ENCODE data around the gene WIPF1. TPM values are rescaled to one million over a fixed set of nuclear protein-coding genes. Genes with fewer than 3 reads are reported as not detected.

The WIPF1 gene
- total RNA-seq, 1 donor from 2014 or later: 7.6 TPM

DNA sequence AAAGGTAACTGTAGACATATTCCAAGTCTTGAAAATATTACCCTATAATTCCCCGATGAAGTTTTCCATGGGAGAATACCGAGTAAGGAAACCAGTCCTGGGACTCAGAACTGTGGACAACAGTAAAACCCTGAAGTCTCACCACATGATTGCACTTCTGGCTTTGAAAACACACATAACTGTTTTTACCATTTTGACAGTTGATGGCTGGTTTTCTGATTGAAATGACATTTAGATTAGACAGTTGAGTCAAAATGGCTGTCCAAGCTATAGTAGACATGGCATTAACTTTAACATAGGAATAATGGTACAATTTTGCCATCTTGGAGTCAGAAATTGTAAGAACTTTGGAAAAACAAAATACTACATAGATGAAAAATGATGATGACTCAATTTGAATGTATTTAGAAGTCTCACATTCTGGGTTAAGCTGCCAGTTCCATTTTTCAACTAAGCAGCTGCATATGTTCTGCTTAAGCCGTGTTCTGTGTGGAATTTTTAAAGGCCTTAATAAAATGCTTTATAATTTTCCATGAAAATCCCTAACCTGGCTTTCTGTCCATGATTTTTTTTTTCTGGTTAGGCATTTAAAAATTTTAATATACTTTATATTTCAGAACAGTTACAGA, 38.3 kb upstream of the WIPF1 start:
- TF ChIP-seq, protein P1, sequence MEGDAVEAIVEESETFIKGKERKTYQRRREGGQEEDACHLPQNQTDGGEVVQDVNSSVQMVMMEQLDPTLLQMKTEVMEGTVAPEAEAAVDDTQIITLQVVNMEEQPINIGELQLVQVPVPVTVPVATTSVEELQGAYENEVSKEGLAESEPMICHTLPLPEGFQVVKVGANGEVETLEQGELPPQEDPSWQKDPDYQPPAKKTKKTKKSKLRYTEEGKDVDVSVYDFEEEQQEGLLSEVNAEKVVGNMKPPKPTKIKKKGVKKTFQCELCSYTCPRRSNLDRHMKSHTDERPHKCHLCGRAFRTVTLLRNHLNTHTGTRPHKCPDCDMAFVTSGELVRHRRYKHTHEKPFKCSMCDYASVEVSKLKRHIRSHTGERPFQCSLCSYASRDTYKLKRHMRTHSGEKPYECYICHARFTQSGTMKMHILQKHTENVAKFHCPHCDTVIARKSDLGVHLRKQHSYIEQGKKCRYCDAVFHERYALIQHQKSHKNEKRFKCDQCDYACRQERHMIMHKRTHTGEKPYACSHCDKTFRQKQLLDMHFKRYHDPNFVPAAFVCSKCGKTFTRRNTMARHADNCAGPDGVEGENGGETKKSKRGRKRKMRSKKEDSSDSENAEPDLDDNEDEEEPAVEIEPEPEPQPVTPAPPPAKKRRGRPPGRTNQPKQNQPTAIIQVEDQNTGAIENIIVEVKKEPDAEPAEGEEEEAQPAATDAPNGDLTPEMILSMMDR (conservative IDR thresholded peaks at IDR 0.05; ENCODE audit: low read depth, low read length): no peak

DNA sequence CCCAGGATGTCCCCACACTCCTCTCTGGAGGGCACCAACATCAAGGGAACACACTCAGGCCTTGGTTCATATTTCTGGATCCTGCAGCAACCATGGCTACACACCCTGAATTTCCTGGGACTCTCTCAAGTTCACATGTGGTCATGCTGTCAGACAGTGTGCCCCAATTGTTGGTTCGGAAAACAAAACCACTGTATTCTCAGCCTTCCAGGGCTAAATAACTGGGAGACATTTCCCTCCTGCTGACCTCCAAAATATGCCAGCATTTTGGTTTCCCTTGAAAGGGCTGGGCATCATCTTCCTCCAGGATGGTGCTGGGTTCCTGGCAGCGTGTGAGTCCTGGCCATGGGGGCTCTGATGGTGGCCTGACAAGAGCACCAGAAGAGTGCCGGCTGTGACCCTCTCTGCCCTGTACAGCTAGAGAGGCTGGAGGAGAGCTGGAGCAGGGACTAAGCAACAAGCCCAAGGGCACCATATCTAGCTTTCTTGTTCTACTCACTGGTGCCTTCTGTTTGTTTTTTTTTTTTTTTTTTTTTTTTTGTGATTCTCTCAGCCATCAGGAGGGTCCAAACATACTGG, 37.5 kb upstream of the WIPF1 start:
- no peak for DNase-seq (ENCODE audit: low read depth)
- no peak overlapping the region for H3K4me3 ChIP-seq (ENCODE audit: low read depth, low read length)
- TF ChIP-seq, protein P1 (conservative IDR thresholded peaks at IDR 0.05; ENCODE audit: low read depth, low read length): no peak

More for the DNA sequence above, 38.3 kb upstream of the WIPF1 start:
- no peak for DNase-seq (ENCODE audit: low read depth)
- no peak overlapping the region for H3K4me3 ChIP-seq (ENCODE audit: low read depth, low read length)

DNA sequence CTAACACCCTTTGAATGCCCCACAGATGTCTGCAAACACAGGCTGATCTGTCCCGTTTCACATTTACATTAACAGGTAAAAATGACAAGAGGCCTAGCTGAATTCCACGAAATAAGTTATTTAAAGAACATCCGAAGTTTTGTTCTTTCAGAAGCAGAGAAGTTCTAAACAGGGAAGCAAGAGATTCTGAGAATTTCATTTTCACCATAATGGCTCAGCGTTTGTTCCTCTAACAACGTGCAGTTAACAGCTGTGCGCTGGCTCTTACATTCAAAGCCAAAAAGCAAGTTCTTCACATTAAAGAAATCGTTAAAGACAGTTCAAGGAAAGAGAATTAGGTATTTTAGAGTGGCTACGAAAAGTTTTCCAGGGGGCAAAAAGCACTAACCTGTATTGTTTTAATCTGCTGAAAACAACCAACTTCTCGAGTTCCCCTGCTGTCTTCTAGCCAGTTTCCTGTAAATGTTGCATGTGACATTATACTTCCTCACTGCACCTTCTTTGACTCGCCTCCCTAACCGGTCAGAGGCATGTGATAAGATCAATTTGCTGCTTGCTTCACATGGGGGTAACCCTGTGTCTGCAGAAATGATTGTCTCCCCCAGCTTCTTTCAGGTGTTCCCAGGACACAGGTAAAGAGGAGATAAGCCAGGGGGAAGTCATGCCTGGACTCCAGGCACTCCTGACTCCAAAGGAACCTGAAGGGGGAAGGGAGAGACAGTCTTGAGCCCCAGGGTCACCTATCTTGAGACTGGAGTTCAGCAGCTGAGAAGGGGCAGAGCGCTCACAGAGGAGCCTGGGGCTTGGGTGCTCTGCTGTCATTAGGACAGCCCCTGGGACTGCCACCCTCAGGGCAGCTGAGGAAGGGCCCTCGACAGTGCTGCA, 36.8 kb upstream of the WIPF1 start:
- TF ChIP-seq, protein P1 (conservative IDR thresholded peaks at IDR 0.05; ENCODE audit: low read depth, low read length): no peak

GRCh38 chr2:174633623-174633930, 36.0 kb upstream of the WIPF1 start:
- DNase-seq (ENCODE audit: low read depth): no peak
- TF ChIP-seq, protein P1 (conservative IDR thresholded peaks at IDR 0.05; ENCODE audit: low read depth, low read length): no peak
- peak overlapping the region; percentile 32 for H3K4me3 ChIP-seq (ENCODE audit: low read depth, low read length)

More for the DNA sequence above, 36.8 kb upstream of the WIPF1 start:
- no peak for DNase-seq (ENCODE audit: low read depth)
- H3K4me3 ChIP-seq (ENCODE audit: low read depth, low read length): peak overlapping the region; percentile 32

DNA sequence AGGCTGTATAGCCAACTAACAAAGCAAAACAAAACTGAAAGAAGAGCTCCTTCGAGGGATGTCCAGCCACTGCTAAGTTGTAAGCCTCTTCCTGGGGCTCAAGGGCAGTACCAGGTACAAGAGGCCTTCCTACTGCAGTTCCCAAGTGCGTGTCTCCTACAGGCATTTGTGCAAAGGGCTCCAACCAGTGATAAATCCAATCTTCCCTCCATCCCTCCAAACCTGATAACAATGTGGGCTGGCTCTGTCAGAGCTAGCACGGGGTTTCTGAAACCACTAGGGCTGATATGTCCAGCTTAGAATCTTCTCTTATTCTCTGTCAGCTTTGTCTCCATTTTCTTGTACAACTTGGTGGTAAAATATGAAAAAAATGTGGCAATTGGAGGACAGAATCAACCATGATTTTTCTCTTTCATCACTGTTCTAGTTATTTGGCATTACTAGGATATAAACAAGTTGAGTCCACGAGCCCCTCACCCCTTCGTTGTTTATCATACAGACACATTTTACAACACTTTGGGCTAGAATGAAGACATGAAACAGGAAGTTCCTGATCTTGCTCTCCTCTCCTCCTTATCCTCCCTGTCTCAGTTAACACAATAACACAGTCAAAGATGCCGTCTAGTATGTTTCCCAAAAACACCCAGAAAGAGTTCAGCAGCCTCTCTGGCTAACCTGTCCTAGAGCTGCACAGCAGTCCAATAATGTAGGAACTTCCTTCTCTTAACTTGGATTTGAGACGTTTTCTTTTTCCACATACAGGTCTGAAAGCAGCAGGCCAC, 35.4 kb upstream of the WIPF1 start:
- peak overlapping the region; percentile 32 for H3K4me3 ChIP-seq (ENCODE audit: low read depth, low read length)
- DNase-seq (ENCODE audit: low read depth): no peak
- TF ChIP-seq, protein P1 (conservative IDR thresholded peaks at IDR 0.05; ENCODE audit: low read depth, low read length): no peak

- H3K4me3 ChIP-seq (ENCODE audit: low read depth, low read length): no peak overlapping the region
- TF ChIP-seq, protein P1 (conservative IDR thresholded peaks at IDR 0.05; ENCODE audit: low read depth, low read length): no peak
- DNase-seq (ENCODE audit: low read depth): no peak
Measured at GRCh38 chr2:174631009-174631981, 33.7 kb upstream of the WIPF1 start.
